Measurements from ENCODE around the gene KMT5C.

KMT5C gene

DNA sequence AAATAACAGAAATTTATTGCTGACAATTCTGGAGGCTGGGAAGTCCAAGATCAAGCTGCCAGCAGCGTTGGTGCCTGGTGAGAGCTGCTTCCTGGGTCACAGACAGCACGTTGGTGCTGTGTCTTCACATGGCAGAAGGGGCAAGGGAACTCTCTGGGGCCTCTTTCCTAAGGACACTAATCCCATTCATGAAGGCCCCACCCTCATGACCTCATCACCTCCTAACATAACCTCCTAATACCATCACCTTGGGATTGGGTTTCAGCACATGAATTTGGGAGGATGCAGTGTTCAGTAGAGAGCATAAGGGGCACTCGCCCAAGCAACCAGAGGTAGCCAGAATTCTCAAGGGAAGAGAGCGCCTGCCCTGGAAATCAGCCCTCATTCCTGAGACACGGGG lies 30.2 kb upstream of the KMT5C start:
- Histone ChIP-seq H3K4me1 (ENCODE audit: insufficient read depth, poor library complexity, severe bottlenecking) (no peaks in the 10 kb centered on the region), H3K36me3 (ENCODE audit: low read depth) (peaks cover 11% of the 10 kb centered on the region), H3K9me3 (ENCODE audit: severe bottlenecking) (no peaks in the 10 kb centered on the region), H3K27ac (ENCODE audit: poor library complexity, severe bottlenecking) (no peak overlapping the region), H3K27me3 (ENCODE audit: insufficient read depth, poor library complexity, severe bottlenecking) (no peaks in the 10 kb centered on the region), H3K4me3 (ENCODE audit: severe bottlenecking) (no peak overlapping the region)
- DNase-seq (ENCODE audit: low spot score) (no peak), ATAC-seq (ENCODE audit: low read depth) (no peak)
- TF ChIP-seq, protein P1, sequence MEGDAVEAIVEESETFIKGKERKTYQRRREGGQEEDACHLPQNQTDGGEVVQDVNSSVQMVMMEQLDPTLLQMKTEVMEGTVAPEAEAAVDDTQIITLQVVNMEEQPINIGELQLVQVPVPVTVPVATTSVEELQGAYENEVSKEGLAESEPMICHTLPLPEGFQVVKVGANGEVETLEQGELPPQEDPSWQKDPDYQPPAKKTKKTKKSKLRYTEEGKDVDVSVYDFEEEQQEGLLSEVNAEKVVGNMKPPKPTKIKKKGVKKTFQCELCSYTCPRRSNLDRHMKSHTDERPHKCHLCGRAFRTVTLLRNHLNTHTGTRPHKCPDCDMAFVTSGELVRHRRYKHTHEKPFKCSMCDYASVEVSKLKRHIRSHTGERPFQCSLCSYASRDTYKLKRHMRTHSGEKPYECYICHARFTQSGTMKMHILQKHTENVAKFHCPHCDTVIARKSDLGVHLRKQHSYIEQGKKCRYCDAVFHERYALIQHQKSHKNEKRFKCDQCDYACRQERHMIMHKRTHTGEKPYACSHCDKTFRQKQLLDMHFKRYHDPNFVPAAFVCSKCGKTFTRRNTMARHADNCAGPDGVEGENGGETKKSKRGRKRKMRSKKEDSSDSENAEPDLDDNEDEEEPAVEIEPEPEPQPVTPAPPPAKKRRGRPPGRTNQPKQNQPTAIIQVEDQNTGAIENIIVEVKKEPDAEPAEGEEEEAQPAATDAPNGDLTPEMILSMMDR (IDR thresholded peaks at IDR 0.05; ENCODE audit: poor library complexity, severe bottlenecking) = no peak

DNA sequence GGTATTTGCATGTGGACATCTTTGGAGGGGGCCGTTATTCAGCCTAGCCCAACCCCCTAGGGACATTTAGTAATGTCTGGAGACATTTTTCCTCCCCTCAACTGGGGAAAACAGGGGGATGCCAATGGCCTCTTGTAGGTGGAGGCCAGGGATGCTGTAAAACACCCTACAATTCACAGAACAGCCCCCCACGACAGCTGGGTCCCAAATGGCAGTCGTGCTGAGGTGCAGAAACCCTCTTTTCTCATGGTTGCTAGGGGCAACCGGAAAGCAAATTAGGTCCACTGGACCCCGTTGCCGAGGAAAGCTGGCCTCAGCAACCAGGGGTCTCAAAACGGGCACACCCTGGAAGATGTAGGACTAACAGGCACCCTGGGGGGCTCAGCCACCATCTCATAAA lies 29.2 kb upstream of the KMT5C start:
- Histone ChIP-seq H3K4me1 (ENCODE audit: insufficient read depth, poor library complexity, severe bottlenecking) (no peaks in the 10 kb centered on the region), H3K36me3 (ENCODE audit: low read depth) (peaks cover 6% of the 10 kb centered on the region), H3K9me3 (ENCODE audit: severe bottlenecking) (no peaks in the 10 kb centered on the region), H3K27me3 (ENCODE audit: insufficient read depth, poor library complexity, severe bottlenecking) (no peaks in the 10 kb centered on the region), H3K27ac (ENCODE audit: poor library complexity, severe bottlenecking) (no peak overlapping the region), H3K4me3 (ENCODE audit: severe bottlenecking) (no peak overlapping the region)
- no peak for DNase-seq (ENCODE audit: low spot score)
- TF ChIP-seq, protein P1 (IDR thresholded peaks at IDR 0.05; ENCODE audit: poor library complexity, severe bottlenecking) = no peak
- ATAC-seq (ENCODE audit: low read depth) = no peak

DNA sequence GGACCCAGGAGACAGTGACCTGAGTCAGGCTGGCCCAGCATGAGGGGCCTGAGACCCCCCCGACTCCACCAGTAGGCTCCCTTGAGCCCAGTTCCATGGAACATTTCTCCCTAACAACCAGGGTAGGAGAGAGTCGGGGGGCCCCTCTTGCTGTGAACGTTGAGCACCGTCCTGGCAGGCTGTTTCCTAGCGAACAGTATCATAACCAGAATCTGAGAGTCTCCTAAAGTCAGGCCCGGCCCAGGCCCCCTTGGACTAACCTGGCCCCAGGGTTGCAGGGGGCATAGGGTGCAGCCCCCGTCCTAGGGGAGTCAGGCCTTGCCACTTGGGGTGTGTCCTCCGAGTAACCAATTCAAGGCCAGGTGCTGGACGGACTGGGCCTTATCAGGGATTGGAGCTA lies 28.3 kb upstream of the KMT5C start:
- Histone ChIP-seq H3K9me3 (ENCODE audit: severe bottlenecking) (no peaks in the 10 kb centered on the region), H3K4me1 (ENCODE audit: insufficient read depth, poor library complexity, severe bottlenecking) (no peaks in the 10 kb centered on the region), H3K4me3 (ENCODE audit: severe bottlenecking) (no peak overlapping the region), H3K27me3 (ENCODE audit: insufficient read depth, poor library complexity, severe bottlenecking) (no peaks in the 10 kb centered on the region), H3K36me3 (ENCODE audit: low read depth) (no peaks in the 10 kb centered on the region), H3K27ac (ENCODE audit: poor library complexity, severe bottlenecking) (no peak overlapping the region)
- TF ChIP-seq, protein P1 (IDR thresholded peaks at IDR 0.05; ENCODE audit: poor library complexity, severe bottlenecking) = no peak
- no peak for ATAC-seq (ENCODE audit: low read depth)
- DNase-seq (ENCODE audit: low spot score) = no peak

DNA sequence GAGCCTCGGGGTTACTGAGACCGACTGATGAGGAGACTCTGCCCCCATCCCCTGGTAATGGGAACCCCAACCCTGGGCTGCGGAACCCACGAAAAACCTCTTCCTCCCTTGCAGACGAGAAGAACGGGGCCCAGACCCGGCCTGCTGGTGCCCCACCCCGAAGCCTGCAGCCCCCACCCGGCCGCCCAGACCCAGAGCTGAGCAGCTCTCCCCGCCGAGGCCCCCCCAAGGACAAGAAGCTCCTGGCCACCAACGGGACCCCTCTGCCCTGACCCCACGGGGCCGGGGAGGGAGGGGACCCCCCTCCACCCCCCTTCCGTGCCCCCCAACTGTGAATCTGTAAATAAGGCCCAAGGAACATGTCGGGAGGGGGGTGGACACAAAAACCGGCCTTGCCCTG lies 27.9 kb upstream of the KMT5C start:
- Histone ChIP-seq H3K4me1 (ENCODE audit: insufficient read depth, poor library complexity, severe bottlenecking) (no peaks in the 10 kb centered on the region), H3K27ac (ENCODE audit: poor library complexity, severe bottlenecking) (no peak overlapping the region), H3K36me3 (ENCODE audit: low read depth) (no peaks in the 10 kb centered on the region), H3K9me3 (ENCODE audit: severe bottlenecking) (no peaks in the 10 kb centered on the region), H3K4me3 (ENCODE audit: severe bottlenecking) (no peak overlapping the region), H3K27me3 (ENCODE audit: insufficient read depth, poor library complexity, severe bottlenecking) (no peaks in the 10 kb centered on the region)
- TF ChIP-seq, protein P1 (IDR thresholded peaks at IDR 0.05; ENCODE audit: poor library complexity, severe bottlenecking) = no peak
- DNase-seq (ENCODE audit: low spot score) (no peak), ATAC-seq (ENCODE audit: low read depth) (no peak)

DNA sequence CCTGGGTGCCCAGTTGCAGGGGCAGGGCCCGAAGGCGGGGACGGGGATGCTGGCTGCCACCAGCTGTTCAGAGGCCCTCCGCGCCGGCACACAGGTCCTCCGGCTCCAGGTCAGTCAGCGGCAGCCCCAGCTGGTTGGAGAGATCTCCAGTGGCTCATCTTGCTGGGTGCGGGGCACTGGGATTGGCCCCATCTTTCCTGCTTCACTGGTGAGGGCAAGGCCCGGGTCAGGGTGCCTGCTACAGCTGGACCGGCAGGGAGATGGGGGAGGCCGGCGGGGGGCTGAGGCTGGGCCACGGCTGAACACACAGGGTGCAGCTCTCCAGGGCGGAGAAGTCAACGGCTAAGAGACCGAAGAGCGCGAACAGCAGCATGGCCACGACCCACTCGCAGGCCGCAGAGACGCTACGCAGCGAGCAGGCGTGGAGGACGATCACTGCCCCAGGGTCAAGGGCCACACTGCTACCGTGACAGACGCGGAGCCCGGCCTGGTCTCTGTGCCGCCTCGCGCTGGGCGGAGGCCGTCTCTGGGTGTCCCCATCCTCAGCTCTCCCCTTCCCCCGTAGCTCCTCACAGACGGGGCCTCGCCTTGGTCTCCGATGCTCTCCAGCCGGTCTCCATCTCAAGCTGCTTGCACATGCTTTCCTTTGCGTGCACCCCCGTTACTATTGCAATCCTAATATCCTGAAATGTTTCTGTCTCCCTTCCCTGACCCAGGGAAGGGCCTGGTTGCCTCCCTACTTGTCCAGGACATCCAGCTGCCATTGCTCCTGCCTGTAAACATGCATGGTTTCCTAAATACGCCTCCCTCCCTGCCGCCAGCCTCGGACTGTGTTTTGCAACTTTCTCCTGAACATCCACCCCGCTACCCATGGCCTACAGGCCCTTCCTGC lies 26.8 kb upstream of the KMT5C start:
- Histone ChIP-seq H3K27me3 (ENCODE audit: insufficient read depth, poor library complexity, severe bottlenecking) (no peaks in the 10 kb centered on the region), H3K4me3 (ENCODE audit: severe bottlenecking) (no peak overlapping the region), H3K9me3 (ENCODE audit: severe bottlenecking) (no peaks in the 10 kb centered on the region), H3K36me3 (ENCODE audit: low read depth) (no peaks in the 10 kb centered on the region), H3K27ac (ENCODE audit: poor library complexity, severe bottlenecking) (no peak overlapping the region), H3K4me1 (ENCODE audit: insufficient read depth, poor library complexity, severe bottlenecking) (no peaks in the 10 kb centered on the region)
- TF ChIP-seq, protein P1 (IDR thresholded peaks at IDR 0.05; ENCODE audit: poor library complexity, severe bottlenecking) = no peak
- no peak for ATAC-seq (ENCODE audit: low read depth)
- DNase-seq (ENCODE audit: low spot score) = no peak
